ENCODE measurements around the gene PDS5B.

DNA sequence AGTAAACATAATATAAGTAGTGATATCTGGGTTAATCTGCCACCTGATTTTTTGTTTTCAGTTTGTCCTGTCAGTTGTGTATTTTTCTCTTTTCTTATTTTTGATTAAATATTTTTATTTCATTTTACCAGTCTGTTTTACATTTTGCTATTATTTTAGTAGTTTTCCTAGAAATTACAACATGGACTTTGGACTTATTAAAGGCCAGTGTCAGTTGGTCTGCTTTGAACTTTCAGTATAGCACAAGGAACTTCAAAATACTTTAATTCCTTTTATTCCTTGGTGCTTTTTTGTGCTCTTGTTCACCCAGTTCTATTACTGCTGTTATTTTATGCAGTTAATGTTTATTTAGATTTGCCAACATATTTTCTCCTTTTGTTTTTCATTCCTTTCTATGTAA is 149.6 kb downstream of the PDS5B start:
- TF ChIP-seq, protein P1, sequence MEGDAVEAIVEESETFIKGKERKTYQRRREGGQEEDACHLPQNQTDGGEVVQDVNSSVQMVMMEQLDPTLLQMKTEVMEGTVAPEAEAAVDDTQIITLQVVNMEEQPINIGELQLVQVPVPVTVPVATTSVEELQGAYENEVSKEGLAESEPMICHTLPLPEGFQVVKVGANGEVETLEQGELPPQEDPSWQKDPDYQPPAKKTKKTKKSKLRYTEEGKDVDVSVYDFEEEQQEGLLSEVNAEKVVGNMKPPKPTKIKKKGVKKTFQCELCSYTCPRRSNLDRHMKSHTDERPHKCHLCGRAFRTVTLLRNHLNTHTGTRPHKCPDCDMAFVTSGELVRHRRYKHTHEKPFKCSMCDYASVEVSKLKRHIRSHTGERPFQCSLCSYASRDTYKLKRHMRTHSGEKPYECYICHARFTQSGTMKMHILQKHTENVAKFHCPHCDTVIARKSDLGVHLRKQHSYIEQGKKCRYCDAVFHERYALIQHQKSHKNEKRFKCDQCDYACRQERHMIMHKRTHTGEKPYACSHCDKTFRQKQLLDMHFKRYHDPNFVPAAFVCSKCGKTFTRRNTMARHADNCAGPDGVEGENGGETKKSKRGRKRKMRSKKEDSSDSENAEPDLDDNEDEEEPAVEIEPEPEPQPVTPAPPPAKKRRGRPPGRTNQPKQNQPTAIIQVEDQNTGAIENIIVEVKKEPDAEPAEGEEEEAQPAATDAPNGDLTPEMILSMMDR (IDR thresholded peaks at IDR 0.05): no peak
- TF ChIP-seq EP300 (IDR thresholded peaks at IDR 0.05): no peak

All from gastroesophageal sphincter (tissue), 3 donors.